AG04450 (cell line): ENCODE data around the gene COMMD10. TPM values are rescaled to one million over a fixed set of nuclear protein-coding genes. Genes with fewer than 3 reads are reported as not detected.
A peak's percentile ranks its signal among the peaks of the same experiment; 100 is the strongest.

Experiments
- CTCF ChIA-PET: fragments of 300-600, 350-600 bp; formaldehyde crosslinking; extraction: SDS; loops from one replicate; lab custom pipeline; 2022; ENCODE audit warnings: antibody characterized with exemption, inconsistent platforms; lab: Charles Lee
- POLR2A ChIA-PET: fragments of 350-600 bp; formaldehyde crosslinking; extraction: SDS; loops from one replicate; lab custom pipeline; 2021; ENCODE audit warnings: antibody characterized with exemption, inconsistent platforms; lab: Yijun Ruan, JAX
- DNase-seq: peaks from one replicate; pipeline ENCODE4 v3.0.0-alpha.2; 2011; ENCODE audit warnings: low read depth, low spot score
- H3K27ac ChIP-seq: one replicate; pipeline ENCODE4 v1.5.1; 2012; ENCODE audit warnings: low read depth, low read length, control low read depth
- H3K27me3 ChIP-seq: one replicate; pipeline ENCODE4 v1.6.0; 2012; ENCODE audit warnings: low read length; ENCODE audit not compliant: control insufficient read depth, insufficient read depth
- H3K4me3 ChIP-seq: 2 replicates; pipeline ENCODE4 v1.5.1; 2011; ENCODE audit warnings: mild to moderate bottlenecking, low read depth, low read length, control low read depth
- H3K9me3 ChIP-seq: 2 replicates; pipeline ENCODE4 v1.5.1; 2012; ENCODE audit warnings: low read length; ENCODE audit not compliant: control insufficient read depth, insufficient read depth
- polyA plus RNA-seq: library from polyadenylated mRNA; depleted of rRNA; stranded (reverse); fragments of >200 nt; gene quantifications from 2 replicates; pipeline ENCODE4 v1.2.3, GENCODE V29; 2011
- TF ChIP-seq, protein P1 (sequence below): IDR thresholded peaks from 2 replicates; pipeline ENCODE4 v1.5.1; 2011; ENCODE audit warnings: low read depth, low read length, control low read depth, inconsistent platforms

COMMD10 gene
- polyA plus RNA-seq, 1 experiment, result 28.2 TPM

DNA sequence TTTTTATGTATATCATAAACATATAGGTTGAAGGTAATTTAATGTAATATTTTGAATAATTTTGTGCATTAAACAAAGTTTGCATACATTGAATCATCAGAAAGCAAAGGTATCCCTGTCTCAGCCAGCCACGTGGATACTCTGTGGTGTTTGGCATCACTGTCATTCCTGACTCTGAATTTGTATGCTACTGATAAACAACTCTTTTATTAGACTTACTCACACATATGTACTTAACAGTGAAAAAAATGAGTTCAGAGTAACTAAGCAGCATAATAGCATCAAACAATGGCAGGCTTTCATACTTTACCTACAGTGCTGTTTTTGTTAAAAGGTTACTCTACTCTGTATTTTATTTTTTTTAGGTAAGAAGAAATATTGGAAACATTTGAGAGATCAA is 171.9 kb downstream of the COMMD10 start:
- TF ChIP-seq, protein P1, sequence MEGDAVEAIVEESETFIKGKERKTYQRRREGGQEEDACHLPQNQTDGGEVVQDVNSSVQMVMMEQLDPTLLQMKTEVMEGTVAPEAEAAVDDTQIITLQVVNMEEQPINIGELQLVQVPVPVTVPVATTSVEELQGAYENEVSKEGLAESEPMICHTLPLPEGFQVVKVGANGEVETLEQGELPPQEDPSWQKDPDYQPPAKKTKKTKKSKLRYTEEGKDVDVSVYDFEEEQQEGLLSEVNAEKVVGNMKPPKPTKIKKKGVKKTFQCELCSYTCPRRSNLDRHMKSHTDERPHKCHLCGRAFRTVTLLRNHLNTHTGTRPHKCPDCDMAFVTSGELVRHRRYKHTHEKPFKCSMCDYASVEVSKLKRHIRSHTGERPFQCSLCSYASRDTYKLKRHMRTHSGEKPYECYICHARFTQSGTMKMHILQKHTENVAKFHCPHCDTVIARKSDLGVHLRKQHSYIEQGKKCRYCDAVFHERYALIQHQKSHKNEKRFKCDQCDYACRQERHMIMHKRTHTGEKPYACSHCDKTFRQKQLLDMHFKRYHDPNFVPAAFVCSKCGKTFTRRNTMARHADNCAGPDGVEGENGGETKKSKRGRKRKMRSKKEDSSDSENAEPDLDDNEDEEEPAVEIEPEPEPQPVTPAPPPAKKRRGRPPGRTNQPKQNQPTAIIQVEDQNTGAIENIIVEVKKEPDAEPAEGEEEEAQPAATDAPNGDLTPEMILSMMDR, result no peak
- Histone ChIP-seq H3K27me3 (no peaks in the 10 kb centered on the region), H3K4me3 (no peak overlapping the region), H3K9me3 (no peaks in the 10 kb centered on the region), H3K27ac (no peak overlapping the region)
- DNase-seq, result no peak
- POLR2A ChIA-PET, result no interaction called here
- CTCF ChIA-PET, result no interaction called here

DNA sequence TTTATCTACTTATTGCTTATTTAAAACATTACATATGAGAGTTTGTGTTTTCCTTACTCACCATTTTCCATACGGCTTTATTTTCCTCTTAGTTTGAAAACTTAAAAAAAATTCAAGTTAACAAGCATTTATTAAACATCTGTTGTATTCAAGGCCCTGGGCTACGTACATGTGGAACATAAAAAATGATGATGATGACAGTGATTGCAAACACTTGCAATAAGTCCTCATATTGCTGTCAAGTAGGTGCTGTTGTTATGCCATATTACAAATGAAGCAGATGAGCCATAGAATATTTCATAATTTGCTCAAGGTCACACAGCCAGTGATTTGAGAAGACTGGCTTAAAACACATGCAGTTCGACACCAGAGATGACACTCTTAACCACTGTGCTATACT is 180.6 kb downstream of the COMMD10 start:
- Histone ChIP-seq H3K9me3 (no peaks in the 10 kb centered on the region), H3K4me3 (no peak overlapping the region), H3K27me3 (no peaks in the 10 kb centered on the region), H3K27ac (no peak overlapping the region)
- no peak for DNase-seq
- TF ChIP-seq, protein P1, result no peak
- ChIA-PET CTCF (no interaction called here), POLR2A (no interaction called here)

DNA sequence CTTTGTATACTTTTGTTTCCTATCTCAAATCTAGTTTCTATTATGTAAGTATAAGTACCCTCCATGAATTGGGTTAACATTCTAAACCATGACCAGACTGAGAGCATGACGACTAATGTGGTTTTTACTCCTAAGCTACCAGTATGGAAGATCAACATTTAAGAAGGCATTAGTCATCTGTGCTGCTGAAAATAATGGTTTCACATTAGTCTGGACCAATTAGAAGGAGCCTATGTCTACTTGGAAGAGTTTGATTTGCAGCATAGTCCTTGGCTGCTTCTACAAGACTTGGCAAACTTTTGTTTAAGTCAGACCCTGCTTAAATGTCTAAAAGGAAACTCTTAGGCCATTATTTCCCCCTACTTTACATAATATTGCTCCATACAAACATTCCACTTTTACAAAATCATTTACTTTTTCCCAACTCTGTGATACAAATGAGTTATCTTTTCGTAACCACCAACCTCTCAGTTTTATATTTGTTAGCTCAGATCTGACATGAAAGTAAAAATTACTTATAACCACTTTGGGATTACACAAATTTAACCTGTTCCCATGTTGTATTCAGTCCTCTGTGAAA is 186.7 kb downstream of the COMMD10 start:
- POLR2A ChIA-PET, result no interaction called here
- Histone ChIP-seq H3K4me3 (no peak overlapping the region), H3K27me3 (no peaks in the 10 kb centered on the region), H3K27ac (no peak overlapping the region), H3K9me3 (no peaks in the 10 kb centered on the region)
- CTCF ChIA-PET, result no interaction called here
- no peak for DNase-seq
- TF ChIP-seq, protein P1, result no peak

DNA sequence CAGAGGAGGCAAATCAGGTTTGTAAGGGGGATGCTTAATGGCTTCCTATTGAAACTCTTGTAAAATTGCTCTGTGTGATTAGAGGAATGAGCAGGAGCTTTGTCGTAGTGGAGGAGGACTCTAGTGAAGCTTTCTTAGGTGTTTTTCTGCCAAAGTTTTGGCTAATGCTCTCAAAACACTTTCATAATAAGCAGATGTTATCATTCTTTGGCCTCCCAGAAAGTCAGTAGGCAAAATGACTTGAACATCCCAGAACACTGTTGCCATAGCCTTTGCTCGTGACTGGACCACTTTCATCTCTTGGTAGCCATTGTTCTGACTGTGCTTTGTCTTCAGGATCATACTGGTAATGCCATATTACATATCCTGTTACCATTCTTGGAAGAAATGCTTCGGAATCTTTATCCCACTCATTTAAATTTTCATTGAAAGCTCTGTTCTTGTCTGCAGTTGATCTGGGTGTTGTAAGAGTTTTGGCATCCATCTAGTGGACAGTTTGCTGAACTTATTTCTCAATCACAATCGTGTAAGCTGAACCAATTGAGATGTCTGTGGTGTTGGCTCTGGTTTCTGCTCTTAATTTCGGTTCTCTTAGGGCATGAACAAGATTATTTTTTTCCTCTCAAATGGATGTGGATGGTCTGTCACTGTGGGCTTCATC is 187.6 kb downstream of the COMMD10 start:
- TF ChIP-seq, protein P1, result peak; percentile 23; the same call in 1 of the 2 replicates
- H3K27me3 ChIP-seq, result no peaks in the 10 kb centered on the region
- no peaks in the 10 kb centered on the region for H3K9me3 ChIP-seq
- CTCF ChIA-PET, result interaction anchor here (1.0 kb wide), 2 partner anchors 16 to 304 kb away, joined by 3 to 4 read pairs; no protein-coding TSS in a partner anchor
- H3K27ac ChIP-seq, result no peak overlapping the region
- no peak for DNase-seq
- H3K4me3 ChIP-seq, result no peak overlapping the region
- POLR2A ChIA-PET, result no interaction called here
